Measurements from ENCODE around the gene PVALEF.

GRCh38 chr17:81163051-81163695 lies 2.1 kb upstream of the PVALEF start:
- no peak for TF ChIP-seq POLR2AphosphoS5 (IDR thresholded peaks at IDR 0.05; ENCODE audit: low read depth, low read length)
- TF ChIP-seq POLR2A (IDR thresholded peaks at IDR 0.05; ENCODE audit: low read depth, low read length) = no peak
- TF ChIP-seq SPI1 (IDR thresholded peaks at IDR 0.05; ENCODE audit: low read depth, low read length) = no peak
- no peak for TF ChIP-seq TAF1 (IDR thresholded peaks at IDR 0.05; ENCODE audit: low read depth, low read length)
- no peak for TF ChIP-seq POU2F2 (IDR thresholded peaks at IDR 0.05; ENCODE audit: low read depth, low read length)

Data from GM12891 (cell line).